ENCODE data around the gene DCST2.

DNA sequence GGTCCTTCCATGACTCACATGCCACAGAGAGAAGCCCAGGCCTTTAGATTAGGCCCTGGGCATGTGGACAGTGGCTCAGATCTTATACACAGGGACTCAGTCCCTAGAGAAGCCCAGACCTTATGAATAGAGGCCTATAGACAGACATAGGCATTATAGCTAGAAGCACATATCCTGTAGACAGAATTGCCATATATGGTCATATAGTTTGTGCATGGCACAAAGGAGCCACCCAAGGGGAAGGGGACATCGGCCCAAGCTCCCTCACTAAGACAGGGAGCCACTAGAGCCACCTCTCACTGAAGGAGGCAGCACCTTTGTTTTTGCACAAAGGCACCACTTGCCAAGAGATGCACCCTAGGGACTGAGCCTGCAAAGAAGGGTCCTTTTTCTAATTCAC, 42.8 kb upstream of the DCST2 start:
- TF ChIP-seq, protein P1, sequence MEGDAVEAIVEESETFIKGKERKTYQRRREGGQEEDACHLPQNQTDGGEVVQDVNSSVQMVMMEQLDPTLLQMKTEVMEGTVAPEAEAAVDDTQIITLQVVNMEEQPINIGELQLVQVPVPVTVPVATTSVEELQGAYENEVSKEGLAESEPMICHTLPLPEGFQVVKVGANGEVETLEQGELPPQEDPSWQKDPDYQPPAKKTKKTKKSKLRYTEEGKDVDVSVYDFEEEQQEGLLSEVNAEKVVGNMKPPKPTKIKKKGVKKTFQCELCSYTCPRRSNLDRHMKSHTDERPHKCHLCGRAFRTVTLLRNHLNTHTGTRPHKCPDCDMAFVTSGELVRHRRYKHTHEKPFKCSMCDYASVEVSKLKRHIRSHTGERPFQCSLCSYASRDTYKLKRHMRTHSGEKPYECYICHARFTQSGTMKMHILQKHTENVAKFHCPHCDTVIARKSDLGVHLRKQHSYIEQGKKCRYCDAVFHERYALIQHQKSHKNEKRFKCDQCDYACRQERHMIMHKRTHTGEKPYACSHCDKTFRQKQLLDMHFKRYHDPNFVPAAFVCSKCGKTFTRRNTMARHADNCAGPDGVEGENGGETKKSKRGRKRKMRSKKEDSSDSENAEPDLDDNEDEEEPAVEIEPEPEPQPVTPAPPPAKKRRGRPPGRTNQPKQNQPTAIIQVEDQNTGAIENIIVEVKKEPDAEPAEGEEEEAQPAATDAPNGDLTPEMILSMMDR (conservative IDR thresholded peaks at IDR 0.05; ENCODE audit: low read depth, low read length), result no peak
- TF ChIP-seq EZH2phosphoT487 (IDR thresholded peaks at IDR 0.05; ENCODE audit: borderline replicate concordance, low read length) (no peak), EZH2 (IDR thresholded peaks at IDR 0.05; ENCODE audit: low read length, unreplicated experiment) (no peak)

Data from PC-3 (cell line).